ENCODE data around the gene NUPR1.

Gene NUPR1

DNA sequence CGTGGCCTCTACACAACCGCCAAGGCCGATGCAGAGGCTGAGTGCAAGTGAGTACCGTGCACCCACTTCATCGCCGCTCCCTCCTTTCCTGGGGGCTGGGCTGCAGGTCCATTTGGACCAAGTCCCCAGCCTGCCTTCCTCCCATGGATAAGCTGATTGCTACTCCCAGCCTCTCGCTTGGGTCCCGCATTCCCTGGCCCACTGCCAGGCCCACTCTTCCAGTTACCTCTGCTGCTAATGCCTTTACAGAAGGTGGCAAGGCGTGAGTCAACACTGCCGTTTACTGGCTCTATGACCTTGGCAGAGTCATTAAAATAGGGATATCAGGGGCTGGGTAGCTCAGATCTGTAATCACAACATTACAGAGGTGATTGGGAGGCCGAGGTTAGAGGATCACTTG lies 46.9 kb upstream of the NUPR1 start:
- TF ChIP-seq, protein P1, sequence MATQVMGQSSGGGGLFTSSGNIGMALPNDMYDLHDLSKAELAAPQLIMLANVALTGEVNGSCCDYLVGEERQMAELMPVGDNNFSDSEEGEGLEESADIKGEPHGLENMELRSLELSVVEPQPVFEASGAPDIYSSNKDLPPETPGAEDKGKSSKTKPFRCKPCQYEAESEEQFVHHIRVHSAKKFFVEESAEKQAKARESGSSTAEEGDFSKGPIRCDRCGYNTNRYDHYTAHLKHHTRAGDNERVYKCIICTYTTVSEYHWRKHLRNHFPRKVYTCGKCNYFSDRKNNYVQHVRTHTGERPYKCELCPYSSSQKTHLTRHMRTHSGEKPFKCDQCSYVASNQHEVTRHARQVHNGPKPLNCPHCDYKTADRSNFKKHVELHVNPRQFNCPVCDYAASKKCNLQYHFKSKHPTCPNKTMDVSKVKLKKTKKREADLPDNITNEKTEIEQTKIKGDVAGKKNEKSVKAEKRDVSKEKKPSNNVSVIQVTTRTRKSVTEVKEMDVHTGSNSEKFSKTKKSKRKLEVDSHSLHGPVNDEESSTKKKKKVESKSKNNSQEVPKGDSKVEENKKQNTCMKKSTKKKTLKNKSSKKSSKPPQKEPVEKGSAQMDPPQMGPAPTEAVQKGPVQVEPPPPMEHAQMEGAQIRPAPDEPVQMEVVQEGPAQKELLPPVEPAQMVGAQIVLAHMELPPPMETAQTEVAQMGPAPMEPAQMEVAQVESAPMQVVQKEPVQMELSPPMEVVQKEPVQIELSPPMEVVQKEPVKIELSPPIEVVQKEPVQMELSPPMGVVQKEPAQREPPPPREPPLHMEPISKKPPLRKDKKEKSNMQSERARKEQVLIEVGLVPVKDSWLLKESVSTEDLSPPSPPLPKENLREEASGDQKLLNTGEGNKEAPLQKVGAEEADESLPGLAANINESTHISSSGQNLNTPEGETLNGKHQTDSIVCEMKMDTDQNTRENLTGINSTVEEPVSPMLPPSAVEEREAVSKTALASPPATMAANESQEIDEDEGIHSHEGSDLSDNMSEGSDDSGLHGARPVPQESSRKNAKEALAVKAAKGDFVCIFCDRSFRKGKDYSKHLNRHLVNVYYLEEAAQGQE (IDR thresholded peaks at IDR 0.05; ENCODE audit: insufficient replicate concordance, low read depth): no peak
- no peak overlapping the region for H3K4me3 ChIP-seq (replicated peaks; ENCODE audit: insufficient read depth, low read length)
- no peak overlapping the region for H3K27ac ChIP-seq (replicated peaks)
- no peaks in the 10 kb centered on the region for H3K27me3 ChIP-seq (ENCODE audit: insufficient read depth, poor library complexity, severe bottlenecking)
- no peak for DNase-seq (ENCODE audit: low read depth in 1 of 2, low spot score in 1 of 2)

DNA sequence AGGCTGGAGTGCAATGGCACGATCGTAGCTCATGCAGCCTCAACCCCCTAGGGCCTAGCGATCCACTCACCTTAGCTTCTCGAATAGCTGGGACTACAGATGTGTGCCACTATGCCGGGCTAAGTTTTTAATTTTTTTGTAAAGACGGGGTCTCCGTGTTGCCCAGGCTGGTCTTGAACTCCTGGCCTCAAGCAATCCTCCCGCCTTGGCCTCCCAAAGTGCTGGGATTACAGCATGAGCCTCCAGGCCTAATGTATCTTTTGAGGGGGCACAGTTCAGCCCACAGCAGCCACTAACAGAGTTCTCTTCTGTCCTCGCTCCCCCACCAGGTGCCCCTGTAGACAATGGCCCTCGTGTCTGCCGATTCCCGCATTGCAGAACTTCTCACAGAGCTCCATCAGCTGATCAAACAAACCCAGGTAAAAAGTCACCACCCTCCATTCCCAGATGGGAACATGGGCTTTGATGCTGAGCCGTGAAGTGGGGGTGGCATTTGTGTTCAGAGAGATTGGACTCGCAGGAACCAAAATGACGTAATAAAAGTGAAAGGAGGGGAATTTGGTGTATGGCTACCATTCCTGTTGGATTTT lies 42.0 kb upstream of the NUPR1 start:
- Histone ChIP-seq H3K27me3 (ENCODE audit: insufficient read depth, poor library complexity, severe bottlenecking) (no peaks in the 10 kb centered on the region), H3K27ac (replicated peaks) (no peak overlapping the region), H3K4me3 (replicated peaks; ENCODE audit: insufficient read depth, low read length) (no peak overlapping the region)
- no peak for DNase-seq (ENCODE audit: low read depth in 1 of 2, low spot score in 1 of 2)
- no peak for TF ChIP-seq SPI1 (IDR thresholded peaks at IDR 0.05; ENCODE audit: borderline replicate concordance, low read depth)
- TF ChIP-seq, protein P2, sequence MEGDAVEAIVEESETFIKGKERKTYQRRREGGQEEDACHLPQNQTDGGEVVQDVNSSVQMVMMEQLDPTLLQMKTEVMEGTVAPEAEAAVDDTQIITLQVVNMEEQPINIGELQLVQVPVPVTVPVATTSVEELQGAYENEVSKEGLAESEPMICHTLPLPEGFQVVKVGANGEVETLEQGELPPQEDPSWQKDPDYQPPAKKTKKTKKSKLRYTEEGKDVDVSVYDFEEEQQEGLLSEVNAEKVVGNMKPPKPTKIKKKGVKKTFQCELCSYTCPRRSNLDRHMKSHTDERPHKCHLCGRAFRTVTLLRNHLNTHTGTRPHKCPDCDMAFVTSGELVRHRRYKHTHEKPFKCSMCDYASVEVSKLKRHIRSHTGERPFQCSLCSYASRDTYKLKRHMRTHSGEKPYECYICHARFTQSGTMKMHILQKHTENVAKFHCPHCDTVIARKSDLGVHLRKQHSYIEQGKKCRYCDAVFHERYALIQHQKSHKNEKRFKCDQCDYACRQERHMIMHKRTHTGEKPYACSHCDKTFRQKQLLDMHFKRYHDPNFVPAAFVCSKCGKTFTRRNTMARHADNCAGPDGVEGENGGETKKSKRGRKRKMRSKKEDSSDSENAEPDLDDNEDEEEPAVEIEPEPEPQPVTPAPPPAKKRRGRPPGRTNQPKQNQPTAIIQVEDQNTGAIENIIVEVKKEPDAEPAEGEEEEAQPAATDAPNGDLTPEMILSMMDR (IDR thresholded peaks at IDR 0.05; ENCODE audit: insufficient read depth, low read length): no peak
- no peak for TF ChIP-seq GABPA (IDR thresholded peaks at IDR 0.05; ENCODE audit: low read depth)
- no peak for TF ChIP-seq POLR2AphosphoS5 (IDR thresholded peaks at IDR 0.05; ENCODE audit: low read depth)
- TF ChIP-seq, protein P1 (IDR thresholded peaks at IDR 0.05; ENCODE audit: insufficient replicate concordance, low read depth): no peak

DNA sequence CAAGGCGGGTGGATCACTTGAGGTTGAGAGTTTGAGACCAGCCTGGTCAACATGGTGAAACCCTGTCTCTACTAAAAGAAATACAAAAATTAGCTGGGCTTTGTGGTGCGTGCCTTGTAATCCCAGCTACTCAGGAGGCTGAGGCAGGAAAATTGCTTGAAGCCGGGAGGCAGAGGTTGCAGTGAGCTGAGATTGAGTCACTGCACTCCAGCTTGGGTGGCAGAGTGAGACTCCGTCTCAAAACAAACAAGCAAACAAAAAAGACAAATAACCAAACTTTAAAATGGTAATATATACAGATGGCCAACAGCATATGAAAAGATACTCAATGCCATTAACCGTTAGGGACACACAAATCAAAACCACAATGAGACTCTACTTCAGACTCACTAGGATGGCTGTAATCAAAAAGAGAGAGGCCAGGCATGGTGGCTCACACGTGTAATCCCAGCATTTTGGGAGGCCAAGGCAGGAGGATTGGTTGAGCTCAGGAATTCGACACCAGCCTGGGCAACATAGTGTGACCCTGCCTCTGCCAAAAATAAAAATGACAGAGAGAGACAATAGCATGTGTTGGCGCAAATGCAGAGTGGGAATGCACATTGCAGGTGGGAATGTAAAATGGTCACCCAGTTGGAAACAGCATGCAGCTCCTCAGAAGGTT lies 36.8 kb upstream of the NUPR1 start:
- TF ChIP-seq, protein P1 (IDR thresholded peaks at IDR 0.05; ENCODE audit: insufficient replicate concordance, low read depth): no peak
- TF ChIP-seq, protein P2 (IDR thresholded peaks at IDR 0.05; ENCODE audit: insufficient read depth, low read length): no peak
- TF ChIP-seq SPI1 (IDR thresholded peaks at IDR 0.05; ENCODE audit: borderline replicate concordance, low read depth) (no peak), POLR2AphosphoS5 (IDR thresholded peaks at IDR 0.05; ENCODE audit: low read depth) (no peak), GABPA (IDR thresholded peaks at IDR 0.05; ENCODE audit: low read depth) (no peak)
- Histone ChIP-seq H3K27me3 (ENCODE audit: insufficient read depth, poor library complexity, severe bottlenecking) (no peaks in the 10 kb centered on the region), H3K4me3 (replicated peaks; ENCODE audit: insufficient read depth, low read length) (no peak overlapping the region), H3K27ac (replicated peaks) (no peak overlapping the region)
- no peak for DNase-seq (ENCODE audit: low read depth in 1 of 2, low spot score in 1 of 2)

Data from HL-60 (cell line).